AG04450 (cell line): ENCODE data around the gene AHNAK2. TPM values are rescaled to one million over a fixed set of nuclear protein-coding genes. Genes with fewer than 3 reads are reported as not detected.

ENCODE experiments used
- CTCF ChIA-PET: fragments of 300-600, 350-600 bp; formaldehyde crosslinking; extraction: SDS; loops from one replicate; lab custom pipeline; 2022; ENCODE audit warnings: antibody characterized with exemption, inconsistent platforms; lab: Charles Lee
- POLR2A ChIA-PET: fragments of 350-600 bp; formaldehyde crosslinking; extraction: SDS; loops from one replicate; lab custom pipeline; 2021; ENCODE audit warnings: antibody characterized with exemption, inconsistent platforms; lab: Yijun Ruan, JAX
- DNase-seq: peaks from one replicate; pipeline ENCODE4 v3.0.0-alpha.2; 2011; ENCODE audit warnings: low read depth, low spot score
- H3K27ac ChIP-seq: one replicate; pipeline ENCODE4 v1.5.1; 2012; ENCODE audit warnings: low read depth, low read length, control low read depth
- H3K27me3 ChIP-seq: one replicate; pipeline ENCODE4 v1.6.0; 2012; ENCODE audit warnings: low read length; ENCODE audit not compliant: control insufficient read depth, insufficient read depth
- H3K4me3 ChIP-seq: 2 replicates; pipeline ENCODE4 v1.5.1; 2011; ENCODE audit warnings: mild to moderate bottlenecking, low read depth, low read length, control low read depth
- H3K9me3 ChIP-seq: 2 replicates; pipeline ENCODE4 v1.5.1; 2012; ENCODE audit warnings: low read length; ENCODE audit not compliant: control insufficient read depth, insufficient read depth
- polyA plus RNA-seq: library from polyadenylated mRNA; depleted of rRNA; stranded (reverse); fragments of >200 nt; gene quantifications from 2 replicates; pipeline ENCODE4 v1.2.3, GENCODE V29; 2011
- TF ChIP-seq, protein P1 (sequence below): IDR thresholded peaks from 2 replicates; pipeline ENCODE4 v1.5.1; 2011; ENCODE audit warnings: low read depth, low read length, control low read depth, inconsistent platforms

The AHNAK2 gene
- polyA plus RNA-seq, 1 experiment: 10.0 TPM

DNA sequence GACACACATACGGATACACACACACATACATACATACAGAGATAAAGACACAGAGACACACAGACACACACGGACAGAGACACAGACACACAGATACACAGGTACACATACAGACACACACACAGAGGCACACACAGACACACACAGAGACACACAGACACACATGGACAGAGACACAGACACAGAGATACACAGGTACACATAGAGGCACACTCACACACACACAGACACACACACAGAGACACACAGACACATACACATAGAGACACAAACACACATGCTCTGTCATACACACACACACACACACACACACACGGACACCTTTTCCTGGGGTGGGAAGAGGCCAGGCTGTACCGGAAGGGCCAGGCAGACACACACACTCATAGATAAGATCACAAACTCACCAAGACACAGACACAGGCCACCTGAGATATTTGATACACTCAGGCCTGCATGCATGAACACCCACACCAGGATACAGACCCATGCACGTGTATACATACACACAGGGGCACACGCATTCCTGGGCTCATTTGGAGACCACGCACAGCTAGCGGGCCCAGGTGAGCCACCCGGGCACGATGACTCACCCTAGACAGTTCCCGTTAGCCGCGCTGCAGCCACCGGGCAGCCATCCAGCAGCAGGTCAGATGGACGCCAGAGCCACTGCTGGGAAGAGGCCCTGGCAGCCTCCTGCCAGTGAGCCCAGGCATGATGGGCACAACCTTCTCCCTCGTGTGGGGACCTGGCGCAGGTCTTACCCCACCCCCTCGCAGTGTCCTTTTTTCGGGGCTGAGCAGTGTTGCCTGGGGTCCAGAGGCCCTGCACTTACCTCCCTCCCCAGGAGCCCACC, 1.8 kb upstream of the AHNAK2 start:
- TF ChIP-seq, protein P1, sequence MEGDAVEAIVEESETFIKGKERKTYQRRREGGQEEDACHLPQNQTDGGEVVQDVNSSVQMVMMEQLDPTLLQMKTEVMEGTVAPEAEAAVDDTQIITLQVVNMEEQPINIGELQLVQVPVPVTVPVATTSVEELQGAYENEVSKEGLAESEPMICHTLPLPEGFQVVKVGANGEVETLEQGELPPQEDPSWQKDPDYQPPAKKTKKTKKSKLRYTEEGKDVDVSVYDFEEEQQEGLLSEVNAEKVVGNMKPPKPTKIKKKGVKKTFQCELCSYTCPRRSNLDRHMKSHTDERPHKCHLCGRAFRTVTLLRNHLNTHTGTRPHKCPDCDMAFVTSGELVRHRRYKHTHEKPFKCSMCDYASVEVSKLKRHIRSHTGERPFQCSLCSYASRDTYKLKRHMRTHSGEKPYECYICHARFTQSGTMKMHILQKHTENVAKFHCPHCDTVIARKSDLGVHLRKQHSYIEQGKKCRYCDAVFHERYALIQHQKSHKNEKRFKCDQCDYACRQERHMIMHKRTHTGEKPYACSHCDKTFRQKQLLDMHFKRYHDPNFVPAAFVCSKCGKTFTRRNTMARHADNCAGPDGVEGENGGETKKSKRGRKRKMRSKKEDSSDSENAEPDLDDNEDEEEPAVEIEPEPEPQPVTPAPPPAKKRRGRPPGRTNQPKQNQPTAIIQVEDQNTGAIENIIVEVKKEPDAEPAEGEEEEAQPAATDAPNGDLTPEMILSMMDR: no peak
- ChIA-PET CTCF (no interaction called here), POLR2A (no interaction called here)
- Histone ChIP-seq H3K9me3 (peaks cover 3% of the 10 kb centered on the region; the same call in 1 of the 2 replicates), H3K4me3 (no peak overlapping the region), H3K27ac (no peak overlapping the region), H3K27me3 (peaks cover 2% of the 10 kb centered on the region)
- DNase-seq: no peak

DNA sequence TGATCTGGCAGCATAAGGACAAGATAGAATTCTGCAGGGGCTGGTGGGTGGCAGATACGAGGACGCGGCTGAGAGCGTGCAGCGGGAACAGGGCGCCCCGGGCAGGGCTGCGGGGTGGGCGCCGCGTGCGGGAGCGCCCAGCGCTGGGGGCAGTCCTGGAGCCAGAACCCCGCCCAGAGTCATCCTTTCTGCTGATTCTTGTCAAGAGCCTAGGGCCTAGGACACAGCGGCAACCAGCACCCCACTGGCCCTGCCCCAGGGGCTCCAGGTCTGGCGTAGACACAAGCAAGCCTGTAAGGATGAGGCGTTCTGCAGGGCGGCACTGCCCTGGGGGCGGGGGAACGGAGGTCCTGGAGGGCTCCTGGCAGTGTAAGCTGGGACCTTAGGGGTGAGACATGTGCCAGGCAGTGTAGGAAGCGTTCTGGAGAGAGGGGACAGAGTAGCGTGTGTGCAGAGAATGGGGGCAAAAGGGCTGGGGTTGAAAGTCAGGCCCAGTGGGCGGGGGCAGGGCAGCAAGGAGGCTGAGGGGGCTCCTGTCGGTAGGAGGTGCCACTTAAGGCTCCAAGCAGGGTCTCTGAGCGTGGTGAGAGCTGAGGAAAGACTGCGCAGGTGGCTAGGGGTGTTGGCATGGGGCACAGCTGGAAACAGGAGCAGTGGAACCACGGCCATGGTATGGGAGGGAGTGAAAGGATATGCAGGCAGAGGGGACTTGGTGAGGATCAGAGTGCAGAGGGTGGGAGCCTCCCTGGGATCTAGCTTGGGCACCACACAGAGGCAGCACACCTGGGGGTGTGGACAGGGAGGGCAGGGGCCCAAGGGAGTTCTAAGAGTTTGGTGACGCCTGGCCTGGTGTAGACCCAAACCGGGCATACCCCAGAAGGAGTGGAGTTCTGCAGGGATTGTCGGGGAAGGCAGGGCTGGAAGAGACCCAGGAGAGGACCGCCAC, 845 bp upstream of the AHNAK2 start:
- no peaks in the 10 kb centered on the region; the same call in 1 of the 2 replicates for H3K9me3 ChIP-seq
- no peak for DNase-seq
- TF ChIP-seq, protein P1: no peak
- H3K27me3 ChIP-seq: peaks cover 2% of the 10 kb centered on the region
- CTCF ChIA-PET: no interaction called here
- H3K4me3 ChIP-seq: peak overlapping the region; percentile 48
- H3K27ac ChIP-seq: no peak overlapping the region
- POLR2A ChIA-PET: interaction anchor here (0.5 kb wide), 1 partner anchor 88 kb away, joined by 3 read pairs; no protein-coding TSS in a partner anchor

DNA sequence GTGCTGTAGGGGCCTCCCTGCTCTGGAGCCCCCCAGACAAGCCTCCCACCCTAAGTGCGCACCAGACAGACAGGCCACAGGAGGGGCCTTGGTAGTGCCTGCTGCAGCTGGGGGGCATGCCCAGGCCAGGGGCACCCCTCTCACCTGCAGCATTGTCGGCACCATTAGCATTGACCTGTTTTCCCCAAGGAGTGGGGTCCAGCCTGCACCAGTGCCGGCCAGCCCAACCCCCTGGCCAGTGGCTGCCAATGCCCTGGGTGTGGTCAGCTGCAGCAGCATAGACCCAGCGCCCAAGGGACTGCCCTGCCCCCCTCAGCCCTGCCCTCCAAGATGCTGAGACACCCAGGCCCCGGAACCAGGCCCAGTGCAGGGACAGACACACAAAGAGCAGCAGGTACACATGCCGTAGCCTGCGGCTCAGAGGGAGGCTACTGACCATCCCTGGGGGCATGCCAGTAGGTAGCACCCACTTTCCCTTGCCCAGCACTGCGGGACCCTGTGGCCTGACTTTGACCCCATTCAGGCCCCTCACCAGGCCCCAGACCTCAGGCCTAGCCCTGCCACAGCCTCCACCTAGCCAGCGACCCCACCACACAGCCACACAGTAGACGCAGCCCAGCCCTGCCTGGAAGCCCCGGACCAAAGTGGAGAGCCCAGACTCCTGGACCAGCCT, 1.0 kb downstream of the AHNAK2 start:
- CTCF ChIA-PET: interaction anchor here (1.3 to 6.2 kb wide), 3 partner anchors 7 to 69 kb away, joined by 3 to 127 read pairs (median 16); no protein-coding TSS in a partner anchor
- no peaks in the 10 kb centered on the region; the same call in 1 of the 2 replicates for H3K9me3 ChIP-seq
- DNase-seq: no peak
- peak overlapping the region; percentile 58 for H3K4me3 ChIP-seq
- H3K27me3 ChIP-seq: no peaks in the 10 kb centered on the region
- POLR2A ChIA-PET: no interaction called here
- TF ChIP-seq, protein P1: no peak
- no peak overlapping the region for H3K27ac ChIP-seq

DNA sequence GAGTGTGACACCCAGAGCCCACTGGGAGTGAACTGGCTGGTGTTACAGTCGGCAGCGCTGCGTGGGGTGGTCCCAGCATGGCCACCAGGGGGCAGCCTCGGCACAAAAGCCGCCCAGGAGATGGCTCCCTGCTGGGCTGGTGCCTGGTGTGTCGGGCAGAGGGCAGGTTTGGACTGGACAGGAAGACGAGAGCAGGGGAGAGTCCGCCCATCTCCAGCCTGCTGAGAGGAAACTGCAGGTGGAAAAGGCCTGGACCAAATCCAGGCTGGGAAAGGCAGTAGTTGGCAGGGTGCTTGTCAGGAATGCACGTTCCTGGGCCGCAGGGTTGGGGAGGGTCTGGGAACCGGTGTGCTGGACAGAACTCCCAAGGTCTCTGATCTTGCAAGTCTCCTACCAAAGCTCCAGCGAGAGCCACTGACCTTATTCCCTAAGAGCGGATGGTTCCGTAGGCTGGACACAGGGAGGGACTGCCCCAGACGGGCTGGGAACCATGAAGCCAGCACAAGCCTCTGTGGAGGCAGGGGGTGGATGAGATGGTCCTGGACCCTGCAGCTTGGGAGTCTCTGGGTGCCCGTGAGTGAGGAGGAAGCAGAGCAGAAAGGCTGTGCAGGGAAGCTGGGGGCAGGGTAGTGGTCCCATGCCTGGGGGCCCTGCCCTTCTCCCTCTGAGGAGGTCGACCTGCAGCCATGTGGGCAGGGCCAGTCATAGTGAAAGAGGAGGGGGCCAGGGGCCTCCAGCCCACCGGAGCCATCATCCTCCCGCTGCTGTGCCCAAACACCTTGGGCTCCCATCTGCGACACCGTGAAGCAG, 1.8 kb downstream of the AHNAK2 start:
- Histone ChIP-seq H3K27ac (no peak overlapping the region), H3K27me3 (no peaks in the 10 kb centered on the region), H3K9me3 (no peaks in the 10 kb centered on the region; the same call in 1 of the 2 replicates), H3K4me3 (no peak overlapping the region)
- ChIA-PET CTCF (interaction anchor here (0.6 to 6.2 kb wide), 20 partner anchors 8 to 420 kb away, joined by 3 to 127 read pairs (median 4); partner anchors contain the start of gene CLBA1), POLR2A (no interaction called here)
- peak; percentile 46 for DNase-seq
- TF ChIP-seq, protein P1: peak; percentile 92
